Measurements from ENCODE around the gene ZNF14. TPM values are rescaled to one million over a fixed set of nuclear protein-coding genes. Genes with fewer than 3 reads are reported as not detected.
"Not testable (repeated sequence)": the region's sequence is repeated elsewhere in the genome, so short reads cannot be mapped to it uniquely, and the experiment has no call there.

Gene ZNF14
- total RNA-seq (2014; rRNA removed; shearing (Covaris generic)), result 0.26 and 0.38 TPM in 2 replicates

- peak; percentile 86 for DNase-seq (ENCODE audit: low spot score)
Measured at GRCh38 chr19:19732579-19733501, at the start of gene ZNF14. TSS of gene ZNF14 (minus strand) at chr19:19733112. CDS start at chr19:19732958, 154 bp downstream.

- not testable (repeated sequence) for DNase-seq (ENCODE audit: low spot score)
Measured at GRCh38 chr19:19781791-19782190, 48.9 kb upstream of the ZNF14 start.

- DNase-seq (ENCODE audit: low spot score), result no peak
Measured at GRCh38 chr19:19778666-19779065, 45.8 kb upstream of the ZNF14 start.

GRCh38 chr19:19777692-19778091 lies 44.8 kb upstream of the ZNF14 start:
- DNase-seq (ENCODE audit: low spot score), result no peak

GRCh38 chr19:19776206-19777008 lies 43.5 kb upstream of the ZNF14 start:
- DNase-seq (ENCODE audit: low spot score), result peak; percentile 92

- no peak for DNase-seq (ENCODE audit: low spot score)
Measured at GRCh38 chr19:19775891-19776205, 42.9 kb upstream of the ZNF14 start.

GRCh38 chr19:19774354-19775033 lies 41.6 kb upstream of the ZNF14 start:
- DNase-seq (ENCODE audit: low spot score), result no peak

GRCh38 chr19:19771963-19772362 lies 39.1 kb upstream of the ZNF14 start:
- not testable (repeated sequence) for DNase-seq (ENCODE audit: low spot score)

- not testable (repeated sequence) for DNase-seq (ENCODE audit: low spot score)
Measured at GRCh38 chr19:19769971-19770370, 37.1 kb upstream of the ZNF14 start.

- no peak for DNase-seq (ENCODE audit: low spot score)
Measured at GRCh38 chr19:19758164-19758563, 25.3 kb upstream of the ZNF14 start.

GRCh38 chr19:19752760-19753403 lies 20.0 kb upstream of the ZNF14 start:
- DNase-seq (ENCODE audit: low spot score), result no peak

- DNase-seq (ENCODE audit: low spot score), result no peak
Measured at GRCh38 chr19:19751846-19752245, 18.9 kb upstream of the ZNF14 start.

GRCh38 chr19:19750842-19751790 lies 18.2 kb upstream of the ZNF14 start:
- DNase-seq (ENCODE audit: low spot score), result no peak

GRCh38 chr19:19749908-19750841 lies 17.3 kb upstream of the ZNF14 start:
- DNase-seq (ENCODE audit: low spot score), result no peak

- no peak for DNase-seq (ENCODE audit: low spot score)
Measured at GRCh38 chr19:19749117-19749907, 16.4 kb upstream of the ZNF14 start.

GRCh38 chr19:19748249-19748938 lies 15.5 kb upstream of the ZNF14 start:
- no peak for DNase-seq (ENCODE audit: low spot score)

- DNase-seq (ENCODE audit: low spot score), result no peak
Measured at GRCh38 chr19:19747357-19748220, 14.7 kb upstream of the ZNF14 start.
